Measurements from ENCODE around the gene LGR4. TPM values are rescaled to one million over a fixed set of nuclear protein-coding genes. Genes with fewer than 3 reads are reported as not detected.
"Not testable (repeated sequence)": the region's sequence is repeated elsewhere in the genome, so short reads cannot be mapped to it uniquely, and the experiment has no call there.

The LGR4 gene
- total and polyA plus RNA-seq, 8 donors: 23.4 to 73.0 (median 54.5) TPM

- intact Hi-C loops (cut with DNase I): no loop called here
- peak overlapping the region in 2 of 4 donors; percentile 9 to 54 for H3K27ac ChIP-seq
- no peak for TF ChIP-seq CTCF (IDR thresholded peaks at IDR 0.05)
- ATAC-seq (no peak), DNase-seq (no peak), FAIRE-seq (no peak)
- 61 to 69% methylated on average over 3 of the region's 3 CpGs for WGBS, 2 donors
- H3K36me3 ChIP-seq: peaks cover 0 to 3% (median 0%) of the 10 kb centered on the region in 3 donors
- H3K27me3 ChIP-seq: no peaks in the 10 kb centered on the region
- H3K4me1 ChIP-seq: peaks cover 33 to 61% (median 52%) of the 10 kb centered on the region in 3 donors
- H3K9me3 ChIP-seq: no peaks in the 10 kb centered on the region
- H3K4me3 ChIP-seq: no peak overlapping the region
Measured at GRCh38 chr11:27452147-27452546, 20.4 kb downstream of the LGR4 start.

GRCh38 chr11:27451244-27451965 is 21.2 kb downstream of the LGR4 start:
- FAIRE-seq: no peak

GRCh38 chr11:27448184-27448540 is 24.4 kb downstream of the LGR4 start:
- H3K27ac ChIP-seq; H3K36me3 ChIP-seq; H3K4me3 ChIP-seq; ATAC-seq; H3K9me3 ChIP-seq; FAIRE-seq; H3K27me3 ChIP-seq; intact Hi-C loops (cut with DNase I); DNase-seq: not testable (repeated sequence)
- WGBS, 2 donors: 96 to 97% methylated on average over 5 of the region's 5 CpGs
- H3K4me1 ChIP-seq: peaks cover 25 to 41% (median 35%) of the 10 kb centered on the region in 3 donors

More at GRCh38 chr11:27451244-27451965, 21.2 kb downstream of the LGR4 start:
- TF ChIP-seq CTCF (IDR thresholded peaks at IDR 0.05): no peak
- intact Hi-C loops (cut with DNase I): no loop called here
- peak; percentile 55 to 65 (median 58) for ATAC-seq
- Histone ChIP-seq H3K36me3 (peaks cover 0 to 5% (median 0%) of the 10 kb centered on the region in 3 donors), H3K27me3 (no peaks in the 10 kb centered on the region), H3K9me3 (no peaks in the 10 kb centered on the region), H3K4me1 (peaks cover 25 to 53% (median 44%) of the 10 kb centered on the region in 3 donors), H3K27ac (peak overlapping the region in 2 of 4 donors; percentile 6 to 54), H3K4me3 (no peak overlapping the region)
- WGBS, 2 donors: 85% methylated on average over 1 of the region's 1 CpG
- DNase-seq: no peak

GRCh38 chr11:27447288-27448183 is 25.1 kb downstream of the LGR4 start:
- no peak for ATAC-seq
- no peak overlapping the region for H3K4me3 ChIP-seq
- no peak for FAIRE-seq
- 83 to 88% methylated on average over 5 of the region's 5 CpGs for WGBS, 2 donors
- H3K36me3 ChIP-seq: peaks cover 0 to 5% (median 0%) of the 10 kb centered on the region in 3 donors
- intact Hi-C loops (cut with DNase I): no loop called here
- H3K4me1 ChIP-seq: peaks cover 25 to 42% (median 41%) of the 10 kb centered on the region in 3 donors
- no peaks in the 10 kb centered on the region for H3K27me3 ChIP-seq
- H3K9me3 ChIP-seq: no peaks in the 10 kb centered on the region
- H3K27ac ChIP-seq: no peak overlapping the region
- TF ChIP-seq CTCF (IDR thresholded peaks at IDR 0.05): no peak
- no peak for DNase-seq

- intact Hi-C loops (cut with DNase I): no loop called here
- Histone ChIP-seq H3K4me3 (no peak overlapping the region), H3K36me3 (peaks cover 0 to 5% (median 0%) of the 10 kb centered on the region in 3 donors), H3K4me1 (peaks cover 20 to 33% (median 24%) of the 10 kb centered on the region in 3 donors), H3K27ac (no peak overlapping the region), H3K9me3 (no peaks in the 10 kb centered on the region), H3K27me3 (no peaks in the 10 kb centered on the region)
- DNase-seq (no peak), ATAC-seq (no peak), FAIRE-seq (no peak)
- no peak for TF ChIP-seq CTCF (IDR thresholded peaks at IDR 0.05)
- 92 to 93% methylated on average over 4 of the region's 4 CpGs for WGBS, 2 donors
Measured at GRCh38 chr11:27445625-27446024, 27.0 kb downstream of the LGR4 start.

Measured in pancreas (tissue), 10 donors.